Lung (tissue), 12 donors: ENCODE results near the gene LIMCH1. TPM values are rescaled to one million over a fixed set of nuclear protein-coding genes. Genes with fewer than 3 reads are reported as not detected.

Source experiments
- ATAC-seq: fragments of 200-7000 bp; cut with Tn5 transposase; one replicate; pipeline ENCODE4 v1.9.1; 2020; ENCODE audit warnings: moderate number of reproducible peaks; ENCODE audit not compliant: insufficient read depth, low FRiP score
- DNase-seq, 3 donors: peaks; one replicate each; pipeline ENCODE4 v3.0.0-alpha.2; 2013 to 2017
- H3K27ac ChIP-seq, 2 donors: one replicate each; pipeline ENCODE4 v1.5.1; 2013; ENCODE audit warnings: mild to moderate bottlenecking in 2 of 2, moderate library complexity in 2 of 2, control low read depth in 1 of 2, inconsistent platforms in 1 of 2, low read depth in 1 of 2, low read length in 1 of 2
- H3K27me3 ChIP-seq, 3 donors: one replicate each; pipeline ENCODE4 v1.5.1; 2013; ENCODE audit warnings: low read length in 2 of 3; ENCODE audit not compliant: control insufficient read depth in 3 of 3, insufficient read depth in 3 of 3
- H3K36me3 ChIP-seq, 4 donors: one replicate each; pipeline ENCODE4 v1.5.1; 2013; ENCODE audit warnings: low read length in 4 of 4, mild to moderate bottlenecking in 1 of 4, moderate library complexity in 1 of 4; ENCODE audit not compliant: control insufficient read depth in 4 of 4, insufficient read depth in 4 of 4
- H3K4me1 ChIP-seq, 5 donors: one replicate each; pipeline ENCODE4 v1.5.1; 2013; ENCODE audit warnings: low read length in 5 of 5, mild to moderate bottlenecking in 2 of 5, moderate library complexity in 1 of 5; ENCODE audit not compliant: control insufficient read depth in 5 of 5, insufficient read depth in 5 of 5
- H3K4me3 ChIP-seq: one replicate; pipeline ENCODE4 v1.5.1; 2013; ENCODE audit warnings: mild to moderate bottlenecking, control low read depth, moderate library complexity
- H3K9ac ChIP-seq, 2 donors: one replicate each; pipeline ENCODE4 v1.5.1; 2013; ENCODE audit warnings: low read length in 2 of 2, control low read depth in 1 of 2; ENCODE audit not compliant: insufficient read depth in 1 of 2
- H3K9me3 ChIP-seq, 4 donors: one replicate each; pipeline ENCODE4 v1.5.1; 2013; ENCODE audit warnings: low read length in 3 of 4, mild to moderate bottlenecking in 1 of 4, moderate library complexity in 1 of 4; ENCODE audit not compliant: control insufficient read depth in 4 of 4, insufficient read depth in 3 of 4
- WGBS, 2 donors: extraction: QIAGEN DNeasy Blood & Tissue Kit; methylation state at CpG; one replicate each; pipeline ENCODE4 v1.1.7; 2013; 5-methylcytosine and 5-hydroxymethylcytosine counted together
- polyA plus RNA-seq, 2 donors: library from polyadenylated mRNA; stranded (reverse); fragments of 200-250 nt; gene quantifications; one replicate each; pipeline ENCODE4 v1.2.1, GENCODE V29; 2013
- total RNA-seq, 2 donors: library from RNA; depleted of rRNA in 1 of 2; stranded (reverse); fragments of >200 nt in 1 of 2; gene quantifications; one replicate each; pipeline ENCODE4 v1.2.1, GENCODE V29; 2014 to 2021
- TF ChIP-seq, protein P1 (sequence below): IDR thresholded peaks from 2 replicates; pipeline ENCODE4 v1.5.1; 2012; ENCODE audit warnings: mild to moderate bottlenecking; ENCODE audit errors: control extremely low read depth, extremely low read depth
- donor health status: control.
- donor health status: control.
- donor health status: Bipolar disorder and iron deficiency.
- donor health status: healthy.
- donor health status: DM: yes; HTN: yes; CAD: no.

Gene LIMCH1
- total and polyA plus RNA-seq, 4 donors: 43.4 to 299 (median 128) TPM

DNA sequence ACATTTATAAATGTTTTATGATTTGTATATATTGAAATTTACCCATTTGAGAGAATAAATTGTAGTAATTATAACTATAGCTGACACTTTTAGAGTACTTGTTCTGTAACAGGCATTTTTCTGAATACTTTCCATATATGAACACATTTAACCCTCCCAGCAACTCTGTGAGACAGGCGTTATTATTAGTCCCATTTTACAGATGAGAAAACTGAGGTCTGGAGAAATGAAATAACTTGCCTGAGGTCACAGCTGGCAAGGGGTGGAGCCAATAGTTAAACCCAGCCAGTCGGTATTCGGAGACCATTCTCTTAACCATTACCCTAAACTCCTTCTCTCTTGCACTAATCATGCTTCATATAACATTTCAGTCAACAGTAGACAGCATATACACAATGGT lies 72.5 kb downstream of the LIMCH1 start:
- 92 to 96% methylated on average over 3 of the region's 3 CpGs for WGBS, 2 donors
- peaks cover 0 to 16% (median under 1%) of the 10 kb centered on the region in 4 donors for H3K36me3 ChIP-seq
- no peaks in the 10 kb centered on the region for H3K27me3 ChIP-seq
- no peak overlapping the region for H3K9ac ChIP-seq
- no peak overlapping the region for H3K4me3 ChIP-seq
- no peak for ATAC-seq
- no peak for DNase-seq
- peaks cover 1 to 41% (median 11%) of the 10 kb centered on the region in 5 donors for H3K4me1 ChIP-seq
- TF ChIP-seq, protein P1, sequence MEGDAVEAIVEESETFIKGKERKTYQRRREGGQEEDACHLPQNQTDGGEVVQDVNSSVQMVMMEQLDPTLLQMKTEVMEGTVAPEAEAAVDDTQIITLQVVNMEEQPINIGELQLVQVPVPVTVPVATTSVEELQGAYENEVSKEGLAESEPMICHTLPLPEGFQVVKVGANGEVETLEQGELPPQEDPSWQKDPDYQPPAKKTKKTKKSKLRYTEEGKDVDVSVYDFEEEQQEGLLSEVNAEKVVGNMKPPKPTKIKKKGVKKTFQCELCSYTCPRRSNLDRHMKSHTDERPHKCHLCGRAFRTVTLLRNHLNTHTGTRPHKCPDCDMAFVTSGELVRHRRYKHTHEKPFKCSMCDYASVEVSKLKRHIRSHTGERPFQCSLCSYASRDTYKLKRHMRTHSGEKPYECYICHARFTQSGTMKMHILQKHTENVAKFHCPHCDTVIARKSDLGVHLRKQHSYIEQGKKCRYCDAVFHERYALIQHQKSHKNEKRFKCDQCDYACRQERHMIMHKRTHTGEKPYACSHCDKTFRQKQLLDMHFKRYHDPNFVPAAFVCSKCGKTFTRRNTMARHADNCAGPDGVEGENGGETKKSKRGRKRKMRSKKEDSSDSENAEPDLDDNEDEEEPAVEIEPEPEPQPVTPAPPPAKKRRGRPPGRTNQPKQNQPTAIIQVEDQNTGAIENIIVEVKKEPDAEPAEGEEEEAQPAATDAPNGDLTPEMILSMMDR: no peak
- no peaks in the 10 kb centered on the region for H3K9me3 ChIP-seq
- H3K27ac ChIP-seq: no peak overlapping the region

DNA sequence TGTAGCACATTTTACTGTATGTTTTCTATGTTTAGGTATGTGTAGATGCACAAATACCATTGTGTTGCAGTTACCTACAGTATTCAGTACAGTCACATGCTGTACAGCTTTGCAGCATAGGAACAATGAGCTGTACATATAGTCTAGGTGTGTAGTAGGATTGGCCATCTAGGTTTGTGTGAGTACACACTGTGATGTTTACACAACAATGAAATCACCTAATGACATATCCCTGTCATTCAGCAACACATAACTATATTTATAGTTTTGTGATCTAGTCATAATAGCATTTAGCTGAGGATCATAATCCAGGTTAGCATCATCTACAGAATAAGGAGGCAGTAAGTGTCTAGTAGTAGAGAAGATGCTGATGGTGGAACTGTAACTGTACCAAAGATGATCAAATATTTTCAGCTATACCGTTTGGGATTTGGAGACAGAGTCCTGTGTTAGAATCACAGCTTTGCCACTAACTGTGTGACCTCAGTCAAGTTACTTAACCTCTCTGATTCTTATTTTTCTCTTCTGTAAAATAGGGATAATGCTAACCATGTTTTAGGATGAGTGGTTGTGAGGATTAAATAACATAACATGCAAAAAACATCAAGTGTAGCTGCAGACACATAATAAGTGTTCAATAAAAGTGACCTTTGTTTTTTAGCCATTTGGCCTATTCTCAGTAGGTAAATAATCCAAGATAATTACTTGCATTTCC lies 73.3 kb downstream of the LIMCH1 start:
- Histone ChIP-seq H3K9ac (no peak overlapping the region), H3K27me3 (no peaks in the 10 kb centered on the region), H3K27ac (no peak overlapping the region), H3K36me3 (peaks cover 0 to 16% (median under 1%) of the 10 kb centered on the region in 4 donors), H3K9me3 (no peaks in the 10 kb centered on the region), H3K4me1 (peaks cover 1 to 41% (median 11%) of the 10 kb centered on the region in 5 donors), H3K4me3 (no peak overlapping the region)
- ATAC-seq (no peak), DNase-seq (no peak)
- TF ChIP-seq, protein P1: no peak
- 86 to 95% methylated on average over 1 of the region's 1 CpG for WGBS, 2 donors

DNA sequence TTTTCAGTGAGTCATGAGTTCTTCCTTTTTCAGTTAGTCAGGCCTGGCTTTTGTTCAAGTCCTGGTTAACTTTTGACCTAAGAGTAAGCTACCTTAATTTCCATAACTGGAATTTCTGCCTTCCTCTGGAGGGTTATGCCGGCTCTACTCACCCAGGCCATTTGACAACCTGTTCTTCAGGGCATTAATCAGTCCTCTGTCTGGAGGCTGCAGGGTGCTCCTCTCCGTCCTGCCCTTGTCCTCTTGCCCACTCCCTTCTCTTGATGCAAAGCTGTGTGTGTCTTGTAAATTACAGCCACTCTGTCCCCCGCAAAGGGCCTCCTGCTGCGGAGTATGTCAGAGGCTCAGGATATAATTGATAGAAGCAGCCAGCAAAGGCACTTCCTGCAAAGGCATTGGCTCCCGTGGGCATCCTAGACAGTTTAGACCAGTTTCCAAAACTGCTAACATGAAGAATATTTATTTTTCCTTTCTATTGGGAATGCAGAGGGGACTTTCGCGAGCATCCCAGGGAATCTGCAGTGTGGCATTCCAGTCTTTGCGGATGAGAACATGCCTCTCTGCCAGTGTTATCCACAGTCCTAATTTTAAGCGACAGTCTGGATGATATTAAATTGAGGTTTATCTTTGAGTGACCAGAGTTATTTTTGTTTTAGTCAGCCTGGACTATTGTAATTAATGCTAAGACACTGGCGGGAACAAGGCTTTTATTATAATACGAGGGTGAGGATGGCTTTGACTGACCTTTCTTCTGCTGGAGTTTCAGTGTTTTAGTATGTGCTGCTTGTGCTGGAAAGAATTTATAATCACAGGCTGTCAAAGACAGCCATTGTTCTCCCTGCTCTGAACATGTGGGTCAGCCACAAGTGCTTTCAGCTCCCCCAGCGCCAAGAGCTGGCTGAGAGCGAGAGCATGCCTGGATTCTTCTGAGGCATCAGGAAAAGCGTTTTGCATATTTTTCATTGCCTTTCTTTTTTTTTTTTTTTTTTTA lies 74.2 kb downstream of the LIMCH1 start:
- Histone ChIP-seq H3K9me3 (no peaks in the 10 kb centered on the region), H3K4me3 (no peak overlapping the region), H3K4me1 (peaks cover 1 to 41% (median 11%) of the 10 kb centered on the region in 5 donors), H3K27ac (peak overlapping the region; percentile 33 to 43), H3K36me3 (peaks cover 0 to 16% (median under 1%) of the 10 kb centered on the region in 4 donors), H3K27me3 (no peaks in the 10 kb centered on the region), H3K9ac (no peak overlapping the region)
- TF ChIP-seq, protein P1: no peak
- ATAC-seq (peak; percentile 49), DNase-seq (peak; percentile 79 to 88 (median 84))
- WGBS, 2 donors: 44 to 70% methylated on average over 14 of the region's 14 CpGs
